Neural progenitor cell (in vitro differentiated cells): Measurements from ENCODE around the gene ZC3HAV1L. TPM values are rescaled to one million over a fixed set of nuclear protein-coding genes. Genes with fewer than 3 reads are reported as not detected.

Source experiments
- DNase-seq: peaks from one replicate; pipeline ENCODE4 v3.0.0-alpha.2; 2016; ENCODE audit warnings: low spot score
- H2AFZ ChIP-seq: fragments of 200-600 bp; sonication (generic); replicated peaks from 2 replicates; pipeline ENCODE4 v1.6.1; 2016; ENCODE audit warnings: antibody characterized with exemption
- H3F3A ChIP-seq: fragments of 200-600 bp; sonication (generic); 2 replicates; pipeline ENCODE4 v1.6.1; 2016; ENCODE audit warnings: antibody characterized with exemption, low read depth
- H3K27ac ChIP-seq: fragments of 200-600 bp; sonication (generic); 2 replicates; pipeline ENCODE4 v1.5.1; 2016; ENCODE audit warnings: mild to moderate bottlenecking
- H3K27me3 ChIP-seq: fragments of 200-600 bp; sonication (generic); 2 replicates; pipeline ENCODE4 v1.6.1; 2016; ENCODE audit warnings: mild to moderate bottlenecking, moderate library complexity
- H3K36me3 ChIP-seq: fragments of 200-600 bp; sonication (generic); 2 replicates; pipeline ENCODE4 v1.5.1; 2016
- H3K4me1 ChIP-seq: fragments of 200-600 bp; sonication (generic); 2 replicates; pipeline ENCODE4 v1.6.1; 2016; ENCODE audit warnings: mixed run types
- H3K4me2 ChIP-seq: fragments of 200-600 bp; sonication (generic); 2 replicates; pipeline ENCODE4 v1.6.1; 2016
- H3K4me3 ChIP-seq: fragments of 200-600 bp; sonication (generic); 2 replicates; pipeline ENCODE4 v1.5.1; 2016
- H3K79me2 ChIP-seq: fragments of 200-600 bp; sonication (generic); 2 replicates; pipeline ENCODE4 v1.6.1; 2016; ENCODE audit warnings: low read depth
- H3K9ac ChIP-seq: fragments of 200-600 bp; sonication (generic); 2 replicates; pipeline ENCODE4 v1.6.1; 2016
- H3K9me3 ChIP-seq: fragments of 200-600 bp; sonication (generic); 2 replicates; pipeline ENCODE4 v1.5.1; 2016; ENCODE audit warnings: low read depth
- H4K20me1 ChIP-seq: fragments of 200-600 bp; sonication (generic); 2 replicates; pipeline ENCODE4 v1.6.1; 2016; ENCODE audit warnings: low read depth
- H3K27ac Mint-ChIP-seq: 3 replicates; pipeline ENCODE4 v1.8.0; 2021; ENCODE audit warnings: mixed read lengths
- H3K27me3 Mint-ChIP-seq: 2 replicates; pipeline ENCODE4 v1.8.0; 2022; ENCODE audit warnings: low read depth, mild to moderate bottlenecking, inconsistent platforms, moderate library complexity, mixed read lengths; ENCODE audit not compliant: insufficient read depth
- H3K36me3 Mint-ChIP-seq: 3 replicates; pipeline ENCODE4 v1.8.0; 2021; ENCODE audit warnings: mixed read lengths
- H3K4me1 Mint-ChIP-seq: 3 replicates; pipeline ENCODE4 v1.8.0; 2021; ENCODE audit warnings: mixed read lengths
- H3K4me3 Mint-ChIP-seq: 3 replicates; pipeline ENCODE4 v1.8.0; 2021; ENCODE audit warnings: mild to moderate bottlenecking, moderate library complexity, mixed read lengths
- H3K9me3 Mint-ChIP-seq: 3 replicates; pipeline ENCODE4 v1.8.0; 2020; ENCODE audit warnings: mixed read lengths
- EZH2 ChIP-seq: fragments of 200-600 bp; sonication (generic); IDR thresholded peaks from 2 replicates; pipeline ENCODE4 v1.6.1; 2017; ENCODE audit warnings: antibody characterized with exemption, mild to moderate bottlenecking, moderate library complexity
- EZH2phosphoT487 ChIP-seq: fragments of 200-600 bp; sonication (generic); IDR thresholded peaks from 2 replicates; pipeline ENCODE4 v1.6.1; 2017; ENCODE audit warnings: antibody characterized with exemption
- total RNA-seq: library from RNA; depleted of rRNA; stranded (reverse); fragments of >200 nt; gene quantifications from 2 replicates; pipeline ENCODE4 v1.2.3, GENCODE V29; 2015; ENCODE audit warnings: low replicate concordance
- TF ChIP-seq, protein P1 (sequence below): fragments of 200-600 bp; sonication (generic); IDR thresholded peaks from 2 replicates; pipeline ENCODE4 v1.5.1; 2017; ENCODE audit warnings: antibody characterized with exemption, mild to moderate bottlenecking

ZC3HAV1L gene
- total RNA-seq, 1 donor from 2014 or later, result 7.1 TPM

DNA sequence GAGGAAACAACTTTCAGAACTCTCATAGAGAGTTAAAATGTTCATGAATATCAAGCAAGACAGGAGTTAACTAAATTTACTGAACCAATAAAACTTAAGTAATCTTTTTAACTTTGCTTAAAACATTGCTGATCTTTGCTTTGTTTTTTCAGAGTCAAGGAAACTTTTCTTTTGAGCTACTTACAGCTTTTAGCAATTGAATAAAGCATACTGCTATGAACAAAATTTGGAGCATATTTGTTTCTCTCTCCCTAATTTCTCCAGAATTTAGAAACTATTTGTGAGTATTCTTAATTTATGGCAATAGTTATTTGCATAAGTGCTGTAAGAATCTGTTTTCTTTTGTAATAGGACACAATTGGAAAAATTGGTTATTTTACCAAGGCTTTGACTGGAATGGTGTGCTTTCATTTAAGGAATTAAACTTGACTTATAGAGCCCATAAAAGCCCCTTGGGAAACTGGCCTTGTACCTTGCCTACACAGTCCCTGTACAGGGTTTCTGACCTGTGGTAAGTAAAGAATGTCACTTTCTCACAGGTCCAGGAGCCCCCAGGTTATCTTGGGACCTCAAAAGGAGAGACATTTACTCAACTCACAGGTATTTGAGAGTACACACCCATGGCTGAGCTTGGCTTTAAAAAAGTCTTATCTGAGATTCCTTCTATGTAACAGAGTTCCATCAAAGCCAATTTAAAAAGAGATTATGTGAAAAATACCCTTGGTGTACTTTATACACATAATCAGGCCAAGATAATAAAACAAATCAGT lies 31.3 kb downstream of the ZC3HAV1L start:
- H3K4me1 Mint-ChIP-seq, result no peaks in the 10 kb centered on the region
- DNase-seq, result no peak
- no peak overlapping the region for H3K27ac ChIP-seq
- no peaks in the 10 kb centered on the region for H4K20me1 ChIP-seq
- TF ChIP-seq EZH2 (no peak), EZH2phosphoT487 (no peak)
- TF ChIP-seq, protein P1, sequence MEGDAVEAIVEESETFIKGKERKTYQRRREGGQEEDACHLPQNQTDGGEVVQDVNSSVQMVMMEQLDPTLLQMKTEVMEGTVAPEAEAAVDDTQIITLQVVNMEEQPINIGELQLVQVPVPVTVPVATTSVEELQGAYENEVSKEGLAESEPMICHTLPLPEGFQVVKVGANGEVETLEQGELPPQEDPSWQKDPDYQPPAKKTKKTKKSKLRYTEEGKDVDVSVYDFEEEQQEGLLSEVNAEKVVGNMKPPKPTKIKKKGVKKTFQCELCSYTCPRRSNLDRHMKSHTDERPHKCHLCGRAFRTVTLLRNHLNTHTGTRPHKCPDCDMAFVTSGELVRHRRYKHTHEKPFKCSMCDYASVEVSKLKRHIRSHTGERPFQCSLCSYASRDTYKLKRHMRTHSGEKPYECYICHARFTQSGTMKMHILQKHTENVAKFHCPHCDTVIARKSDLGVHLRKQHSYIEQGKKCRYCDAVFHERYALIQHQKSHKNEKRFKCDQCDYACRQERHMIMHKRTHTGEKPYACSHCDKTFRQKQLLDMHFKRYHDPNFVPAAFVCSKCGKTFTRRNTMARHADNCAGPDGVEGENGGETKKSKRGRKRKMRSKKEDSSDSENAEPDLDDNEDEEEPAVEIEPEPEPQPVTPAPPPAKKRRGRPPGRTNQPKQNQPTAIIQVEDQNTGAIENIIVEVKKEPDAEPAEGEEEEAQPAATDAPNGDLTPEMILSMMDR, result no peak
- H3K9me3 Mint-ChIP-seq, result peaks cover 12% of the 10 kb centered on the region
- H3K4me3 ChIP-seq, result no peak overlapping the region
- H3F3A ChIP-seq, result no peaks in the 10 kb centered on the region
- no peaks in the 10 kb centered on the region for H3K36me3 Mint-ChIP-seq
- H3K79me2 ChIP-seq, result no peaks in the 10 kb centered on the region
- H2AFZ ChIP-seq, result no peak overlapping the region
- no peaks in the 10 kb centered on the region for H3K36me3 ChIP-seq
- H3K4me2 ChIP-seq, result no peak overlapping the region
- no peaks in the 10 kb centered on the region for H3K27me3 ChIP-seq
- peaks cover 14% of the 10 kb centered on the region for H3K9me3 ChIP-seq
- no peaks in the 10 kb centered on the region for H3K4me1 ChIP-seq
- H3K9ac ChIP-seq, result no peak overlapping the region
- H3K27me3 Mint-ChIP-seq, result peaks cover 6% of the 10 kb centered on the region
- H3K4me3 Mint-ChIP-seq, result no peak overlapping the region
- H3K27ac Mint-ChIP-seq, result no peak overlapping the region

DNA sequence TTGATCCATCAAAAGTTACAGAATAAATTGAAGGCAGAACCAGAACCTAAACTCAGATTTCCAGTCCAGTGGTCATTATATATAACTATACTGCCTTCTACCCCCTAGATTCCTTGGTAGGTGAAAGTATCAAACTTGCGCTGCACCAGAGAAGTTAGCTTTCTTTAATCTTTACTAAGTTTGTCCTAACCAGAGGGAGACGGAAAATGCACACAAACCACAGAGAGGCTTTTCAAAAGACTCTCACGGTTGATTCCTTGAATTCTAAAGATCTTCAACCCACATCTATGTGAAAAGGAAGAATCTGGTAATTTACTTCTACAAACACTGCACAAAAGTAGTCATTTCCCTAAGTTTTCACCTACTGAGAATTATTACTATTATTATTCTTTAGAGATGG lies 36.4 kb downstream of the ZC3HAV1L start:
- H4K20me1 ChIP-seq, result no peaks in the 10 kb centered on the region
- no peaks in the 10 kb centered on the region for H3K4me1 Mint-ChIP-seq
- no peak overlapping the region for H3K27ac Mint-ChIP-seq
- H3K27ac ChIP-seq, result no peak overlapping the region
- no peak overlapping the region for H2AFZ ChIP-seq
- no peaks in the 10 kb centered on the region for H3K36me3 Mint-ChIP-seq
- H3K27me3 ChIP-seq, result no peaks in the 10 kb centered on the region
- no peaks in the 10 kb centered on the region for H3K36me3 ChIP-seq
- DNase-seq, result no peak
- no peaks in the 10 kb centered on the region for H3K79me2 ChIP-seq
- peaks cover 6% of the 10 kb centered on the region for H3K27me3 Mint-ChIP-seq
- no peak overlapping the region for H3K4me2 ChIP-seq
- peaks cover 3% of the 10 kb centered on the region for H3K9me3 Mint-ChIP-seq
- no peaks in the 10 kb centered on the region for H3F3A ChIP-seq
- TF ChIP-seq, protein P1, result no peak
- TF ChIP-seq EZH2 (no peak), EZH2phosphoT487 (no peak)
- H3K4me3 ChIP-seq, result no peak overlapping the region
- H3K4me1 ChIP-seq, result no peaks in the 10 kb centered on the region
- H3K4me3 Mint-ChIP-seq, result no peak overlapping the region
- H3K9me3 ChIP-seq, result peaks cover 11% of the 10 kb centered on the region
- no peak overlapping the region for H3K9ac ChIP-seq

DNA sequence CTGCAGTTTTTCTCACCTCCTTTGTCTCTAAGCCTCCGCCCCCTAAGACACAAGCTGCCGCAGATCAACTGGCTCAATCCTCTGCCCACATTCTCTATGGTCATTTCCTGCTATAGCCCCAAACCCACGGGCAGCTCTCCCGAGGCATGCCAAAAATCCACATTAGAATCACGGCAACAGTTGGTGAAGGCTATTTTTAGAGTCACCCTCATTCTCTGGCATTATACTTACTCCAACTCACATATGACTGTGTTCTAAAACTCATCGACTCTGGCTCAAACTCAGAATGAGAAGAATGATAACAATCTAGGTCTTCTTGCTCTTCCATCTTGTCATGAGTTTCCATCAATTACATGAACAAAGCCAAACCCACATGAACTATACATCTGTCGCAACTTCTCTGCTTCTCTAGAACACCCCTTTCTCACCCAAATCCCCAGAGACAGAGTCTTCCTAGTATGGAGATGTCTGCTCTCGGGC lies 43.8 kb downstream of the ZC3HAV1L start:
- Histone ChIP-seq H3K9ac (no peak overlapping the region), H3K4me1 (peaks cover 8% of the 10 kb centered on the region), H4K20me1 (no peaks in the 10 kb centered on the region), H2AFZ (peak overlapping the region; percentile 0), H3K4me2 (no peak overlapping the region), H3F3A (no peaks in the 10 kb centered on the region), H3K4me3 (no peak overlapping the region), H3K9me3 (peaks cover 4% of the 10 kb centered on the region), H3K27ac (no peak overlapping the region), H3K79me2 (no peaks in the 10 kb centered on the region), H3K27me3 (no peaks in the 10 kb centered on the region), H3K36me3 (no peaks in the 10 kb centered on the region)
- peaks cover 3% of the 10 kb centered on the region for H3K27me3 Mint-ChIP-seq
- TF ChIP-seq EZH2phosphoT487 (no peak), EZH2 (no peak)
- TF ChIP-seq, protein P1, result no peak
- H3K4me3 Mint-ChIP-seq, result no peak overlapping the region
- H3K36me3 Mint-ChIP-seq, result no peaks in the 10 kb centered on the region
- DNase-seq, result no peak
- no peak overlapping the region for H3K27ac Mint-ChIP-seq
- peaks cover 13% of the 10 kb centered on the region for H3K9me3 Mint-ChIP-seq
- no peaks in the 10 kb centered on the region for H3K4me1 Mint-ChIP-seq
